ENCODE results near the gene TMEM132D.
A peak's percentile ranks its signal among the peaks of the same experiment; 100 is the strongest.

The TMEM132D gene

GRCh38 chr12:129401572-129401971, 502.3 kb downstream of the TMEM132D start:
- no peak for DNase-seq

GRCh38 chr12:129394177-129394825, 509.5 kb downstream of the TMEM132D start:
- no peak for DNase-seq

DNA sequence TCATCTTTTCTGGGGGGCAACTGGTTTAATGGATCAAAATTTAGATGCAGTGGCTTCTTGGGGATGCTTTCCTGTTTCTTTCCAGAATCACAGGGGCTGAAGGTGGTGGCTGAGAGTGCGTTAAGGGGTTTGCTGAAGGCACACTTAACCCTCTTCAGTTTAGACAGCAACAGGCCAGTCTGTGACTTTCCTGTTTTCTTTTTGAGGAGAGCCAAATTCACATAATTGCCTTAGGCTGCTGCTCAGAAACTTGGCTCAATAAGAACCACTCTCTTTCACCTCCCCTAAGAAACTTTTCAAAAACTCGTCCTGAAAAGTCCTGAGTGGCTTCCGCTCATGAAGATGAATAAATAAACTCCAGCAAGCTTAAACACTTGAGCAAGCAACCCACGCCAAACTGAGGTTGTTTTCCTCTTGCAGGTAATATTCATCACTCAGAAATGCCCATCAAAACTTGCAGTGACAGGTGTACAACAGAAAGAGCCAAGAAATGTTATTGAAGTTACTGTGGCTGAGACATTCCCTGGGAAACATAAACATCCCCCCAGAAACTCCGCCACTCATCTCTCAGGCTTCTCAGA, 510.4 kb downstream of the TMEM132D start:
- peak; percentile 37 for DNase-seq

- no peak for DNase-seq
Measured at GRCh38 chr12:129385637-129385990, 518.2 kb downstream of the TMEM132D start.

GRCh38 chr12:129383956-129384355, 519.9 kb downstream of the TMEM132D start:
- DNase-seq = no peak

DNA sequence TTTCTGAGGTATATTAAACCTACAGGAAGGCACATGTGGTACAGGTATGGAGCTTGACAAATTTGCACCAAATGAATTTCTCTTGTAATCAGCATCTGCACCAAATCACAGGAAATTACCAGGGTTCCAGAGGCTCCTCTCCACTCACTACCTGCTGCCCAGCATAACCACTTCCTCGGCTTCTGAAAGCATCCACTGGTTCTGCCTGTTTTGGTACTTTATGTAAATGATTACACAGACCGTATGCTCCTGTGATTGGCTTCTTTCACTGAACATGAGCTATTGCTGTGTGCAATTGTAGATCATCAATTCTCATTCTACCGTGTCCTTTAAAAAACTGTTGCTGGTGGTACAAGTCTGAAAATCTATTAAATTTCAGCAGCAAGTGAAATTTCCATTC, 522.1 kb downstream of the TMEM132D start:
- peak; percentile 45 for DNase-seq

- DNase-seq = peak; percentile 45
Measured at GRCh38 chr12:129379076-129379804, 524.6 kb downstream of the TMEM132D start.

GRCh38 chr12:129378496-129378895, 525.3 kb downstream of the TMEM132D start:
- DNase-seq = peak; percentile 83

DNA sequence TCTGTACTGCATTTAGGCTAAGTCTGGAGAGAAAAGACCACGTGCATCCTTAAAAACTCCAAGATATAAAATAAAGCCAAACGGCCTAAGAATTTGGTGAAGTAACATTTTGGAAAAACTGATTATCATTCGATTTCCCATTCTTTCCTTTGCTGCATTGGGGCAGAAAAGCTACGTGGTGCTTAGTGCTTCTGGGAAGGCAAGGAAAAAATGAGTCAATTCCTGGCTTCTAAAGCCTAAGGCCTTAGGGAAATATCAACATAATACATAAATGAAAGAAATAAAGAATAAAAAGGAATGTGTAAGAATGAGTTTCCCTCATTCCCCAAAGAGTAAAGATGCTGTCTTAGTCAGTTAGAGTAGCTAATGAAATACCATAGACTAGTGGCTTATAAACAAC, 530.1 kb downstream of the TMEM132D start:
- no peak for DNase-seq

DNA sequence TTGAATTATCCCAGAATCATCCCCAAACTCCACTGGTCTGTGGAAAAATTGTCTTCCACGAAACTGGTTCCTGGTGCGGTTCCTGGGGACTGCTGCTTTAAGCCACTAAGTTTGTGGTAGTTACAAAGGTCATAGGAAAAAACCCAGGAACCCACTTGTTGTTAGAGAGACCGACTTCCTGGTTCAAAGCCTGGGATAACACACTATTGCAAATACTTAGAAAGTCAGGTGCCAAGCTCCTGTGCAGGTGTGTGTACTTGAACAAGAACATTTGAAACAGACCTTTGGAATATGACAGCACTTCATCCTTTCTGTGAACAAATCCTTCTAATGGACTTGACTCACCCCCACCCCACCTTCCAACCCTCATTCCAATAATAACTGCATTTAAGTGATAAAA, 530.9 kb downstream of the TMEM132D start:
- no peak for DNase-seq

- no peak for DNase-seq
Measured at GRCh38 chr12:129372348-129372747, 531.5 kb downstream of the TMEM132D start.

GRCh38 chr12:129371268-129371667, 532.6 kb downstream of the TMEM132D start:
- DNase-seq = no peak

DNA sequence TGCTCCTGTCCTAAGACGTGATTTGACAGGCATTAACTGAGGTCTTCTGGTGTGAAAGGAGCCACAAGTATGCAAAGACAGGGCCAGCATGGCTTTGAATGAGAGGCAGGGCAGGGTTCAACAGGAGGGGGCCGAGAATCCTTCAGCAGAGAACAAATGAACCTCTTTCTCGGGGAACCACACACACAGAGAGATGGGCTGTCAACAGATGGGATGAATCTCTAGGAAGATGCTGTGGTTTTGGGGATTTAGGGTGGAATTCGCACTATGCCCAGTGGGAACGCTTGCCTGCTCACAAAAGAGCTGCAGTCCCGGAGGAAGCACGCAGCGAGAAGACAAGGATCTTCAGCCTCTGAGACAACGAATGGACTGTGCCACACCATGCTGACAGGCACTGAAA, 537.2 kb downstream of the TMEM132D start:
- no peak for DNase-seq

DNA sequence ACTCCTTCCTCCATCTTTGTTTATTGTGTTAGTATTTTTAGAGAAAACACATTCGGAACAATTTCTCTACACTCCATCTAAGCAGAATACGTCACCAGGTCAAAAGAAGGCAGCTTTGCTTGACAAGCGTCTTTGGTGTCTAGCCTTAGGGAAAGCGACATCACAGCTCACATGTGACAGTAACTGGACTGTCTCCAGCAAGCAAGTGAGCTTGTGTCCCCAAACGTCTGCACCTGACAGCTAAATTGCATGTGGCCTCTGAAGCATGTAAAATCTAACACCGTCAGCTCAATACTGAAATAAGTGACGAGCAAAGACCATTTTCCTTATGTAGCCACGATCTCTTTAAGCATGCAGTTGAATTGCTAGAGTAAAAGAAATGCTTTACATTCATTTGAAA, 540.8 kb downstream of the TMEM132D start:
- DNase-seq = peak; percentile 21

DNA sequence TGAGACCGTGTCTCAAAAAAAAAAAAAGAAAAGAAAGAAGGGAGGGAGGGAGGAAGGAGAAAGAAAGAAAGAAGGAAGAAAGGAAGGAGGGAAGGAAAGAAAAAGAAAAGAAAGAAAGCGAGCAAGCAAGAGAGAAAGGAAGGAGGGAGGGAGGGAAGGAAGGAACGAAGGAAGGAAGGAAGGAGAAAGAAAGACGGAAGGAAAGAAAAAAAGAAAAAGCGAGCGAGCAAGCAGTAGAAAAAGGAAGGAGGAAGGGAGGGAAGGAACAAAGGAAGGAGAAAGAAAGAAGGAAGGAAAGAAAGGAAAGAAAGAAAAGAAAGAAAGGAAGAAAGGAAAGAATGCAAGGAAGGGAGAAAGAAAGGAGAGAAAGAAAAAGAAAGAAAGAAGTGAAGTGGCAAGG, 546.6 kb downstream of the TMEM132D start:
- DNase-seq = no peak

DNA sequence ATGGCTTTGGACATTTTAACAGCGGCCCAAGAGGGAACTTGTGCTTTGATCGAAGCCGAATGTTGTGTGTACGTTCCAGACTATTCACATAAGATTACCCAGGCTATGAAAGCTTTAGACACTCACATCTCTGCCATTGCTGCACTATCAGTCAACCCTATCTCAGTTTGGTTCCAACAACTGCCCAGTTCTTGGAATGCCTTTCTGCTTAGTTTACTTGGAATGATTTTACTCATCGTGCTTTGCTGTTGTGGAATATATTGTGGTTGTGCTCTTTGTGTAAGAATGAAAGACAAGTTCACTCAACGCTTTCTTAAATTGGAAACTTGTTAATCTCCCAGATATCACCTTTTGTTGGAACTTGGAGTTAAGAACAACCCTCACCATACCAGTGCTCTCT, 552.3 kb downstream of the TMEM132D start:
- DNase-seq = no peak

GRCh38 chr12:129339336-129339735, 564.5 kb downstream of the TMEM132D start:
- DNase-seq = no peak

GRCh38 chr12:129337413-129337812, 566.4 kb downstream of the TMEM132D start:
- DNase-seq = no peak

GRCh38 chr12:129335773-129336172, 568.1 kb downstream of the TMEM132D start:
- no peak for DNase-seq

- DNase-seq = peak; percentile 73
Measured at GRCh38 chr12:129332286-129332685, 571.5 kb downstream of the TMEM132D start.

- DNase-seq = no peak
Measured at GRCh38 chr12:129331356-129332085, 572.3 kb downstream of the TMEM132D start.

DNA sequence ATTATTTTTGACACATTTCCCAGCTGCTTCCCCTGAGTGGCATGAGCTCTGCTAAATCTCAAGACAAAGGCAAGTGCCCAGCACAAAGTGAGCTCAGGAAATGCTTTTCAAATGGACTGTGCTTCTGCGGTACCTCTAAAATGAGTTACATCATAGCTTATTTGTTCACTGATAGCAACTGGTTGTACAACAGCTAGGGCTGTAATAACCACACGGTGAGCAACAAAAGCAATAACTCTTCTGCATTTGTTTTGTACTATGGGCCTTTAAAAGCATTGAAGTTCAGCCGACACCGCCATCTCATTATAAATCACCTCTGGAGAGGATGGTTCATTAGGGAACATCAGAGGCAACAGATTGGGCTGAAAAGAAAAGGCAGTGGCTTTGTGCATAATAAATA, 575.6 kb downstream of the TMEM132D start:
- DNase-seq = no peak

GRCh38 chr12:129325566-129325965, 578.3 kb downstream of the TMEM132D start:
- peak; percentile 84 for DNase-seq

GRCh38 chr12:129312048-129312447, 591.8 kb downstream of the TMEM132D start:
- DNase-seq = no peak

All from DMS79 treated with DMSO at 0.1 percent for 48 hours (cell line).